ENCODE data around the gene SRC.

The SRC gene

DNA sequence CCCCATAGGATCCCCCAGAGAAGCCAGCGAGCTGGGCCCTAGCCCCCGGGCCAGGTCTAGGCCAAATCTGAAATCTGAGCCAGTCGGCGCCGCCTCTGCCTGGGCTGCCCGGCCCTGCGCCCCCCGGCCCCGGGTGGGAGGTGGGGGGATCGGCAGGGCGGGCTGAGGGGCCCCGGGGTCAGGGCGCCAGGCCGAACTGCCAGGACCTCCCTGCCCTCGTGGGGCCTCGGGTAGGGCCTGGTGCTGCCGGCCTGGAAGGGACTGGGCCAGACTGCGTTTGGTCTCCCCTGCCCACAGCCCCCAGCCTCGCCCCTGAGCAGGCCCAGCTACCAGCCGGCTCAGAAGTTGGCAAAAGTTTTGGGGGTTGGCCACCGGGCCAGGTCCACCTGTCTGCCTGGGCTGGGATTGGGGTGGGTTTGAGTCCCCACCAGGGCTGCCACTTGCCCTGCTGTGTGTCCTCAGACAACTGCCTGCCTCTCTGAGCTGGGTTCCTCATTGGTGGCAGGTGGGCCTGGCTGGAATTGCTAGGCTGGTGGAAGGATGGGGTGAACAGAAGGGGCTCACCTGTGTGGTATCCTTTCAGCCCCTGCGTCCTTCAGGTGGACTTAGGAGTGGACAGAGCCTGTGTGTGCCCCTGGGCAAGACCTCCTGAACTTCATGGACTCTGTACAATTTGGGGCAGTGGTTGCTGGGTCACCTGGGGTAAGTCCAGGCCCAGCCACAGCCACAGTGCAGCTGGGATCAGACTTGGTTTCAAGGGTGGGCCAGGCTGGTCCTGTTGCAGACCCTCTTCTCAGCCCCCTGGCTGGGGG is 801 bp downstream of the SRC start:
- DNase-seq (ENCODE audit: low read depth): no peak
- H3K4me3 ChIP-seq (ENCODE audit: low read length): peak overlapping the region; percentile 78
- TF ChIP-seq, protein P1, sequence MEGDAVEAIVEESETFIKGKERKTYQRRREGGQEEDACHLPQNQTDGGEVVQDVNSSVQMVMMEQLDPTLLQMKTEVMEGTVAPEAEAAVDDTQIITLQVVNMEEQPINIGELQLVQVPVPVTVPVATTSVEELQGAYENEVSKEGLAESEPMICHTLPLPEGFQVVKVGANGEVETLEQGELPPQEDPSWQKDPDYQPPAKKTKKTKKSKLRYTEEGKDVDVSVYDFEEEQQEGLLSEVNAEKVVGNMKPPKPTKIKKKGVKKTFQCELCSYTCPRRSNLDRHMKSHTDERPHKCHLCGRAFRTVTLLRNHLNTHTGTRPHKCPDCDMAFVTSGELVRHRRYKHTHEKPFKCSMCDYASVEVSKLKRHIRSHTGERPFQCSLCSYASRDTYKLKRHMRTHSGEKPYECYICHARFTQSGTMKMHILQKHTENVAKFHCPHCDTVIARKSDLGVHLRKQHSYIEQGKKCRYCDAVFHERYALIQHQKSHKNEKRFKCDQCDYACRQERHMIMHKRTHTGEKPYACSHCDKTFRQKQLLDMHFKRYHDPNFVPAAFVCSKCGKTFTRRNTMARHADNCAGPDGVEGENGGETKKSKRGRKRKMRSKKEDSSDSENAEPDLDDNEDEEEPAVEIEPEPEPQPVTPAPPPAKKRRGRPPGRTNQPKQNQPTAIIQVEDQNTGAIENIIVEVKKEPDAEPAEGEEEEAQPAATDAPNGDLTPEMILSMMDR (conservative IDR thresholded peaks at IDR 0.05; ENCODE audit: low read length): no peak

DNA sequence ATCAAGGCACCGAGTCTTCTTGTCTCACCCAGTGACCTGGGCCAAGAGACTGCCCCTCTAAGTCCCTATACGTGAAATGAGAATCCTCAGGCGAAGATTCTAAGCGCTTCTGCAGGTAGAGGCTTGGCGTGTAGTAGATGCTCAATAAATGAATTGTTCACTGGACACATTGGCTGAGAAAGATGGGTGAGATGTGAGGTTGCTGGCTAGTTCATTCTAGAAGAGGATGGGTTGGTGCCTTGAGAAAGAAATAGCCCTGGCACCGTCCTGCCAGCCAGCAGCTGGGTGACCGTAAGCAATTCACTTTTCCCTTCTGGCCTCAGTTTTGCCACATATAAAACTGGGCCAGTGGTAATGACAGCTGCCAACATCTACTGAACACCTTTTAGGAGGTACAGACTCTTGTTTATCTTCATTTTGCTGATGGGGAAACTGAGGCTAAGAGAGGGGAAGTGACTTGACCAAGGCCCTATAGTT is 1.4 kb downstream of the SRC start:
- H3K4me3 ChIP-seq (ENCODE audit: low read length): peak overlapping the region; percentile 78
- DNase-seq (ENCODE audit: low read depth): no peak
- TF ChIP-seq, protein P1 (conservative IDR thresholded peaks at IDR 0.05; ENCODE audit: low read length): no peak

DNA sequence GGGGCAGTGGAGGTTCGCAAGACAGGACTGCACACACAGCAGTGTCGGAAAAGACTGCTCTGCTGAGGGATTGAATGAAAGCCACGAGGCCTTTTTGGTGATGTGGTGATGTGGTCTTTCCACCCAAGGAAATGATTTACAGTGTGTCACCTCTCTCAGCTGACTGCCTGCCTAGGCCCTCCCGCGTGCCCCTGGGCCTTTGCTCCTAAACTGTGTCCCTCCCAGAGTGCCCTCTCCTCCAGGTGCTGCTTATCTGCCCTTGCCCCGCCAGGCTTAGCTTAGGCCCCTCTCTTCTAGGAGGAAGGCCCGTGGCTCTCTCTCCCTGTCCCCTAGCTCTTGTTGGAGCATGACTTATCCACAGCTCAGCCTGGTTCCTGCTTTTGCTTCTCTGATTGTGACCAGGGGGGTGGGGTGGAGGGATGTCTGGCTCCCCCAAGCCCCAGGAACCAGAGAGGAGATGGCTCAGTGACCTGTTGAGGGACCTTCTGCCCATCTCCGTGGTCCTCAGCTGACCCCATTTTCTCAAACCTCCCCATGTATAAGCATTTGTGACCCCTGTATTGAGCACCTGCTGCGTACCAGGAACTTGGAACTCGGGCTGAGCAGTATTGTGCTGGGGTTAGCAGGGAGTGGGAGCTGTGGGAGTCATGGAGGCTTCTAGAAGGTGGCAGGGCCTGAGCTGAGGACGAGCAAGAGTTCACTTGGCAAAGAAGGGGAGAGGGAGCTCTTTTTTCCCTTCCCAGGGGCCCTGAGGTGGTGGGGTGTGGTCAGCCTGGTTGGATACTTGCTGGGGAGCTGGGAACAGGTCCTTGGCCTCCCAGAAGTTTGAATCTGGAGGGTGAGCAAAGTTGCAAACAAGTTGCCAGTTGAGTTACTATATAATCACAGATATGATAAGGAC is 2.2 kb downstream of the SRC start:
- no peak for DNase-seq (ENCODE audit: low read depth)
- TF ChIP-seq, protein P1 (conservative IDR thresholded peaks at IDR 0.05; ENCODE audit: low read length): no peak
- peak overlapping the region; percentile 78 for H3K4me3 ChIP-seq (ENCODE audit: low read length)

DNA sequence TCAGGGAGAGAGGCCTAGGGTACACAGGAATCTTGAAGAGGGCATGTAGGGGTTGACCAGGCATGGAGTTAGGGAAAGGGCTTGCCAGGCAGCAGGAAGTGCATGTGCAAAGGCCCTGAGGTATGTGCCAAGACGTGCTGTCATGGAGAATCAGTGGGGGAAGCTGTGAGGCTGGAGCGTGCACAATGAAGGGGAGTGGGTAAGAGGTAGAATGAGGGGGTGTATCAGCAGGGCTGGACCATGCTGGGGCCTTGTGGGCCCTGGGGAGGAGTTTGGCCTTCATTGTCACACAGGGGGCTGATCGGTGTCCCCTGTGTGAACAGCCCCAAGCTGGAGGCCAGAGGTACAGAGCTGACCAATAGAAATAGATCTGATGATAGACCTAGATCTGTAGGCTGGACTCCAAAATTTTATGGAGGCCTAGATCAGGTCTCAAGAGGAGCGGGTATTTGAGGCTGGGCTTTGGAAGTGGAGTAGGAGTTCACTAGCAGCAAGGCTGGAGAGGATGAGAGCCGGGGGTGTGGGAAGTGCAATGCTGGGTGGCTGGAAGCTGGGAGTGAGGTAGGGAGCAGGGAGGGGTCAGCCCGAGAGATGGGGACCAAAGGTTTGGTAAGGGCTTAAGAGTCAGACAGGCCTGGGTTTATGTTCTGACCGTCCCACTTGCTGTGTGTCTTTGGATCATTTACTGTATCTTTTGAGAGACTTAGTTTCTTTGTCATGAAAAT is 3.0 kb downstream of the SRC start:
- DNase-seq (ENCODE audit: low read depth): no peak
- TF ChIP-seq, protein P1 (conservative IDR thresholded peaks at IDR 0.05; ENCODE audit: low read length): no peak
- H3K4me3 ChIP-seq (ENCODE audit: low read length): no peak overlapping the region

DNA sequence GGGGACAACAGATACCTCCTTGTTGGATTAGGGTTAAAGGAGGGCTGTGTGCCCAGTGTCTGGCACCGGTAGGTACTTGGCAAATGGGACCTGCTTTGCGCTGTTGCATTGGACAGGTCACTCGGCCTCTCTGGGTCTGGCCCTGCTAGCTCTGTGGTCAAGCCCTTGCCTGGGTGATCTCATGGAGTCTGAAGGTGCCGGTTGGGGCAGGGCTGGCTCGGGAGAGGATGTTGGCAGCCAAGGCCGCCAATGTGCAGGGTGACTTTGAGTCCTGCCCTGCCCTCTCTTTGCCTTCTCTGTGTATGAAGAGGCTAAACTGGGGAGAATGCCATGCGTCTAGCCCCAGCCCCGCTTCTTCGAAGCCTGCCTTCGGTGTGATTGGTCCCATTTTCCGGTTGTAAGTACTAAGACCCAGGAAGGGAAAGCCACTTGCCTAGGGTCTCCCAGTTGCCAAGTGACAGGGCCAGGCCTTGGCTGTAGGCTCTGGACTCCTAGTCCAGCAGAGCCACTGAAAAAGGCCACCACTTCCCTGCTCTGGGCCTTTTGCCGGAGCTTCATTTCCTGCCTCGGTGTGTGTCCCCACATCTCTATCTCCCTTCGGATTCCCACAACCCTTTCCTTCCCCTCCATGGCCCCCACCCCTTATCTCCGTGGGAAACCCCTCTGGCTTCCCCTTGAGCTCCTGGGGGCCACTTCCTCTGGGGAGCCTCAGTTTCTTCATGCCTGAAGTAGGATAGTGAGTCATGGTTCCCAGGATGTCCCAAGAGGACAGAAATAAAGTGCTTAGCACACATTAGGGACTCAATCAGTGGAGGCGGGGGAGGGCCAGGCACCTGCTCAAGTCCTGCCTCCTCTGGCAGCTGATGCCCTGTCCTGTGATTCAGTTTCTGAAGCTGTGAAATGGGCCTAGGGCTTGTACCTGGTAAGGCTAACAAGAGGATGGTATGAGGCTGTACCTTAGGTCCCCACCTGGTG is 3.9 kb downstream of the SRC start:
- DNase-seq (ENCODE audit: low read depth): peak; percentile 34
- H3K4me3 ChIP-seq (ENCODE audit: low read length): no peak overlapping the region
- TF ChIP-seq, protein P1 (conservative IDR thresholded peaks at IDR 0.05; ENCODE audit: low read length): no peak

Data from AG10803 (cell line).